Neural cell (in vitro differentiated cells): ENCODE measurements around the gene CNTNAP2. TPM values are rescaled to one million over a fixed set of nuclear protein-coding genes. Genes with fewer than 3 reads are reported as not detected.

Experiments
- H2AFZ ChIP-seq: fragments of 200-600, 300-800 bp; sonication (generic), shearing (Covaris generic); 2 replicates; pipeline ENCODE4 v1.6.0; 2014; ENCODE audit warnings: low read depth, mild to moderate bottlenecking, antibody characterized with exemption, low read length, moderate library complexity
- H3F3A ChIP-seq: fragments of 200-600 bp; shearing (Covaris generic); 2 replicates; pipeline ENCODE4 v1.6.1; 2016; ENCODE audit warnings: mild to moderate bottlenecking, moderate library complexity, mixed read lengths, antibody characterized with exemption, low read length; ENCODE audit not compliant: insufficient read depth, poor library complexity, severe bottlenecking
- H3K27ac ChIP-seq: fragments of 200-600, 300-800 bp; sonication (generic), shearing (Covaris generic); 2 replicates; pipeline ENCODE4 v1.5.1; 2014; ENCODE audit warnings: mild to moderate bottlenecking, low read length, moderate library complexity
- H3K27me3 ChIP-seq: fragments of 300-800, 200-600 bp; sonication (generic), shearing (Covaris generic); 2 replicates; pipeline ENCODE4 v1.6.0; 2014; ENCODE audit warnings: mild to moderate bottlenecking, low read depth, low read length, moderate library complexity; ENCODE audit not compliant: insufficient read depth
- H3K36me3 ChIP-seq: fragments of 300-800, 200-600 bp; sonication (generic), shearing (Covaris generic); 2 replicates; pipeline ENCODE4 v1.5.1; 2014; ENCODE audit warnings: mild to moderate bottlenecking, antibody characterized with exemption, low read length, moderate library complexity; ENCODE audit not compliant: insufficient read depth
- H3K4me2 ChIP-seq: fragments of 300-800, 200-600 bp; sonication (generic), shearing (Covaris generic); 2 replicates; pipeline ENCODE4 v1.6.0; 2014; ENCODE audit warnings: mild to moderate bottlenecking, low read length
- H3K4me3 ChIP-seq: fragments of 300-800, 200-600 bp; sonication (generic), shearing (Covaris generic); 2 replicates; pipeline ENCODE4 v1.5.1; 2014; ENCODE audit warnings: mild to moderate bottlenecking, low read length, moderate library complexity
- H3K79me2 ChIP-seq: fragments of 200-600 bp; shearing (Covaris generic); replicated peaks from 2 replicates; pipeline ENCODE4 v1.6.0; 2014; ENCODE audit warnings: mild to moderate bottlenecking, low read length, moderate library complexity; ENCODE audit not compliant: insufficient read depth
- H3K9ac ChIP-seq: fragments of 300-800, 200-600 bp; sonication (generic), shearing (Covaris generic); 2 replicates; pipeline ENCODE4 v1.6.1; 2016; ENCODE audit warnings: mild to moderate bottlenecking, low read length, mixed read lengths
- H3K9me2 ChIP-seq: fragments of 200-600 bp; shearing (Covaris generic); 2 replicates; pipeline ENCODE4 v1.6.1; 2016; ENCODE audit warnings: mild to moderate bottlenecking, low read length, mixed read lengths; ENCODE audit not compliant: insufficient read depth
- H3K9me3 ChIP-seq: fragments of 200-600, 300-800 bp; sonication (generic), shearing (Covaris generic); 2 replicates; pipeline ENCODE4 v1.6.1; 2016; ENCODE audit warnings: mild to moderate bottlenecking, mixed run types, low read length, moderate library complexity, mixed read lengths
- H4K20me1 ChIP-seq: fragments of 200-600 bp; shearing (Covaris generic); 2 replicates; pipeline ENCODE4 v1.6.1; 2016; ENCODE audit warnings: mild to moderate bottlenecking, mixed run types; ENCODE audit not compliant: insufficient read depth
- CTCF ChIP-seq: fragments of 450-650 bp; IDR thresholded peaks from 2 replicates; pipeline ENCODE4 v1.5.1; 2014; ENCODE audit warnings: antibody characterized with exemption, mild to moderate bottlenecking, moderate library complexity; ENCODE audit not compliant: poor library complexity, severe bottlenecking
- EP300 ChIP-seq: fragments of 450-650 bp; conservative IDR thresholded peaks from 2 replicates; pipeline ENCODE4 v1.6.1; 2014; ENCODE audit warnings: antibody characterized with exemption, mild to moderate bottlenecking, moderate library complexity; ENCODE audit not compliant: poor library complexity, severe bottlenecking
- EZH2 ChIP-seq: fragments of 200-600, 300-800 bp; shearing (Covaris generic), sonication (generic); IDR thresholded peaks from 2 replicates; pipeline ENCODE4 v1.6.1; 2014; ENCODE audit warnings: antibody characterized with exemption, low read length, borderline replicate concordance, mild to moderate bottlenecking; ENCODE audit not compliant: insufficient read depth, poor library complexity, severe bottlenecking
- MXI1 ChIP-seq: fragments of 450-650 bp; conservative IDR thresholded peaks from 2 replicates; pipeline ENCODE4 v1.6.1; 2014; ENCODE audit warnings: antibody characterized with exemption, mild to moderate bottlenecking; ENCODE audit not compliant: poor library complexity, severe bottlenecking
- POLR2AphosphoS5 ChIP-seq: IDR thresholded peaks from 2 replicates; pipeline ENCODE4 v1.6.1; 2012
- RAD21 ChIP-seq: fragments of 450-650 bp; conservative IDR thresholded peaks from 2 replicates; pipeline ENCODE4 v1.6.1; 2014; ENCODE audit warnings: antibody characterized with exemption, mild to moderate bottlenecking, moderate library complexity
- REST ChIP-seq: IDR thresholded peaks from 2 replicates; pipeline ENCODE4 v1.6.1; 2012; ENCODE audit warnings: borderline replicate concordance
- SMC3 ChIP-seq: fragments of 450-650 bp; conservative IDR thresholded peaks from 2 replicates; pipeline ENCODE4 v1.6.1; 2014; ENCODE audit warnings: antibody characterized with exemption, mild to moderate bottlenecking, moderate library complexity; ENCODE audit not compliant: poor library complexity
- TAF1 ChIP-seq: IDR thresholded peaks from 2 replicates; pipeline ENCODE4 v1.6.1; 2012; ENCODE audit warnings: low read depth
- polyA plus RNA-seq: library from polyadenylated mRNA; depleted of rRNA; stranded (reverse); fragments of >200 nt; gene quantifications from 2 replicates; pipeline ENCODE4 v1.2.3, GENCODE V29; 2014

CNTNAP2 gene
- polyA plus RNA-seq, 1 donor from 2014 or later: 276 TPM

GRCh38 chr7:146831875-146832274 is 715.3 kb downstream of the CNTNAP2 start:
- H3K79me2 ChIP-seq: no peaks in the 10 kb centered on the region
- no peaks in the 10 kb centered on the region for H3K9me2 ChIP-seq
- H3K9ac ChIP-seq: no peak overlapping the region
- no peak overlapping the region for H2AFZ ChIP-seq
- no peaks in the 10 kb centered on the region for H3K27me3 ChIP-seq
- no peaks in the 10 kb centered on the region for H3K9me3 ChIP-seq
- H3K27ac ChIP-seq: no peak overlapping the region
- H3K4me2 ChIP-seq: no peak overlapping the region
- H3F3A ChIP-seq: no peaks in the 10 kb centered on the region
- no peak overlapping the region for H3K4me3 ChIP-seq
- no peak for TF ChIP-seq REST
- TF ChIP-seq EP300: no peak
- TF ChIP-seq CTCF: no peak
- TF ChIP-seq EZH2: no peak
- no peak for TF ChIP-seq SMC3
- TF ChIP-seq POLR2AphosphoS5: no peak
- no peak for TF ChIP-seq RAD21
- no peak for TF ChIP-seq MXI1
- TF ChIP-seq TAF1: no peak
- no peaks in the 10 kb centered on the region for H3K36me3 ChIP-seq
- no peaks in the 10 kb centered on the region for H4K20me1 ChIP-seq

GRCh38 chr7:146844405-146844804 is 727.8 kb downstream of the CNTNAP2 start:
- TF ChIP-seq POLR2AphosphoS5 (no peak), MXI1 (no peak), EZH2 (no peak), RAD21 (no peak), CTCF (no peak), SMC3 (no peak), EP300 (no peak), REST (no peak), TAF1 (no peak)
- no peak overlapping the region for H3K27ac ChIP-seq

More at GRCh38 chr7:146844405-146844804, 727.8 kb downstream of the CNTNAP2 start:
- Histone ChIP-seq H3K4me2 (no peak overlapping the region), H3K36me3 (no peaks in the 10 kb centered on the region), H3K4me3 (no peak overlapping the region), H3K9me3 (no peaks in the 10 kb centered on the region), H3K27me3 (no peaks in the 10 kb centered on the region), H3K9me2 (no peaks in the 10 kb centered on the region), H3K9ac (no peak overlapping the region), H3F3A (no peaks in the 10 kb centered on the region), H4K20me1 (no peaks in the 10 kb centered on the region), H2AFZ (no peak overlapping the region), H3K79me2 (no peaks in the 10 kb centered on the region)
